SU-DHL-6 (cell line): Measurements from ENCODE around the gene RELL2.

Experiments
- H2AFZ ChIP-seq: fragments of 200-600 bp; sonication (generic); 2 replicates; pipeline ENCODE4 v1.6.1; 2014; ENCODE audit warnings: low read depth, mild to moderate bottlenecking, moderate library complexity, mixed read lengths, antibody characterized with exemption, low read length; ENCODE audit not compliant: severe bottlenecking
- H3F3A ChIP-seq: fragments of 200-600 bp; shearing (Covaris generic); 2 replicates; pipeline ENCODE4 v1.6.0; 2016; ENCODE audit warnings: antibody characterized with exemption, mild to moderate bottlenecking; ENCODE audit not compliant: insufficient read depth
- H3K27ac ChIP-seq: fragments of 200-600 bp; sonication (generic); 2 replicates; pipeline ENCODE4 v1.5.1; 2016; ENCODE audit warnings: low read depth, mild to moderate bottlenecking, low read length, moderate library complexity, mixed read lengths
- H3K27me3 ChIP-seq: fragments of 200-600 bp; sonication (generic), shearing (Covaris generic); 2 replicates; pipeline ENCODE4 v1.6.0; 2014; ENCODE audit warnings: mild to moderate bottlenecking, low read length
- H3K36me3 ChIP-seq: fragments of 200-600 bp; sonication (generic); 2 replicates; pipeline ENCODE4 v1.6.1; 2014; ENCODE audit warnings: mild to moderate bottlenecking, low read length, mixed read lengths
- H3K4me2 ChIP-seq: fragments of 300-600, 200-600 bp; shearing (Covaris generic), sonication (generic); 2 replicates; pipeline ENCODE4 v1.6.0; 2014; ENCODE audit warnings: low read length, low read depth, mild to moderate bottlenecking; ENCODE audit not compliant: poor library complexity, severe bottlenecking
- H3K4me3 ChIP-seq: fragments of 200-600 bp; sonication (generic); 2 replicates; pipeline ENCODE4 v1.5.1; 2014; ENCODE audit warnings: antibody characterized with exemption, low read length, mild to moderate bottlenecking, mixed read lengths; ENCODE audit not compliant: insufficient read depth, poor library complexity, severe bottlenecking
- H3K79me2 ChIP-seq: fragments of 200-600 bp; sonication (generic); 2 replicates; pipeline ENCODE4 v1.6.1; 2014; ENCODE audit warnings: mild to moderate bottlenecking, low read length, moderate library complexity; ENCODE audit not compliant: insufficient read depth
- H3K9ac ChIP-seq: fragments of 200-600 bp; sonication (generic); 2 replicates; pipeline ENCODE4 v1.7.0; 2014; ENCODE audit warnings: mild to moderate bottlenecking, low read length
- H3K9me2 ChIP-seq: fragments of 200-600 bp; sonication (generic); replicated peaks from 2 replicates; pipeline ENCODE4 v1.6.1; 2014; ENCODE audit warnings: low read length; ENCODE audit not compliant: insufficient read depth
- H3K9me3 ChIP-seq: fragments of 200-600 bp; sonication (generic); 2 replicates; pipeline ENCODE4 v1.6.1; 2014; ENCODE audit warnings: low read length, mixed read lengths; ENCODE audit not compliant: insufficient read depth
- H4K20me1 ChIP-seq: fragments of 200-600 bp; sonication (generic); 2 replicates; pipeline ENCODE4 v1.6.1; 2014; ENCODE audit warnings: low read depth, mild to moderate bottlenecking, antibody characterized with exemption, low read length, moderate library complexity, mixed read lengths
- EZH2phosphoT487 ChIP-seq: fragments of 200-600 bp; sonication (generic), shearing (Covaris generic); conservative IDR thresholded peaks from 2 replicates; pipeline ENCODE4 v1.6.1; 2018; ENCODE audit warnings: mild to moderate bottlenecking, antibody characterized with exemption, low read length, moderate library complexity, mixed read lengths
- TF ChIP-seq, protein P1 (sequence below): fragments of 200-600 bp; sonication (generic); IDR thresholded peaks from one replicate; pipeline ENCODE4 v1.5.1; 2017; ENCODE audit warnings: antibody characterized with exemption, mild to moderate bottlenecking, low read length, moderate library complexity; ENCODE audit not compliant: insufficient read depth, poor library complexity, severe bottlenecking

Gene RELL2

DNA sequence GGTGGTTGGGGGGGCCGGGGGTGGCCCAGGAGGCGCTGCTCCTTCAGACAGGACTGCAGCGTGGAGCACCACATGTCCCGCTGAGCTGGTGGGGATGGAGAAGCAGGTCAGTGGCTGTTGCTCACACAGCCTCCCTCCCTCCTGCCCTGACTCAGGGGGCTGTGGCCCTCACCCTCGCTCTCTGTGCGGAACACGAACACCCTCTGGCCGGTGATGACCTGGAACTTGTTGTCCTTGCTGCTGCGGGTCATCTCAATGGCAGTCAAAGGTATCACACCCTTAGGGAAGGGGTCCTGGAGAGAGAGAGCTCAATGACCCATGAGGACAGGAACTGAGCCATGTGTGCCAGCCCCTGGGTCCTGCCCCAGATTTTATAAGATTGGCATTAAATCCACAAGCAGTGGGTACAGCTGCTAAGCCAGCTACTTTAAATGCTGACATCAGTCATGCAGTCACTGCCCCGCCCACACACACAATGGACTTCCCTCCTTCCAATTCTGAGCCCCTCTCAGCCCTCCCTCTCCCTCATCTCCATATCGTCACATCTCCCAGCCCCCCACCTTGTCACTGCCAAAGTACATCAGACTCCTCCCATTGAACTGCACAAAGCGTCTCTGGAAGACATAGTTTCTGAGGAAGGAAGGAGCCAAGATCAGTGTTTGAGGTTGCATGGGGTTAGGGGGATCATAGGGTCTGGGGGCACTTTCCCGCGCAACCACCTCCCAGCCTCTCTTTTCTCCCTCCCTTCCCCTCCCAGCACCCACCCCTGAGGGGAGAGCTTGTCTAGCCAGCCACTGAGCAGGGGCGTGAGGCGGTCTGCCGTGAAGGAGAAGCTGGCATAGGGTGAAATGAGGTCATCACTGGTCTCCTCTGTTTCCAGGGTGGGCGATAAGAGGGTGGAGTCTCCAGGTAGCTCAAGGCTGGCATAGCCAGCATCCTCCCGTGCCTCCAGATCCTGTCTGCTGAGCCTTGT lies 36.3 kb downstream of the RELL2 start:
- Histone ChIP-seq H3K27me3 (no peaks in the 10 kb centered on the region), H3K9ac (no peak overlapping the region), H3K9me2 (no peaks in the 10 kb centered on the region), H2AFZ (no peak overlapping the region), H3K4me3 (no peak overlapping the region), H3K4me2 (no peak overlapping the region), H3K27ac (no peak overlapping the region), H3F3A (no peaks in the 10 kb centered on the region), H4K20me1 (no peaks in the 10 kb centered on the region), H3K79me2 (no peaks in the 10 kb centered on the region), H3K9me3 (no peaks in the 10 kb centered on the region), H3K36me3 (no peaks in the 10 kb centered on the region)
- TF ChIP-seq, protein P1, sequence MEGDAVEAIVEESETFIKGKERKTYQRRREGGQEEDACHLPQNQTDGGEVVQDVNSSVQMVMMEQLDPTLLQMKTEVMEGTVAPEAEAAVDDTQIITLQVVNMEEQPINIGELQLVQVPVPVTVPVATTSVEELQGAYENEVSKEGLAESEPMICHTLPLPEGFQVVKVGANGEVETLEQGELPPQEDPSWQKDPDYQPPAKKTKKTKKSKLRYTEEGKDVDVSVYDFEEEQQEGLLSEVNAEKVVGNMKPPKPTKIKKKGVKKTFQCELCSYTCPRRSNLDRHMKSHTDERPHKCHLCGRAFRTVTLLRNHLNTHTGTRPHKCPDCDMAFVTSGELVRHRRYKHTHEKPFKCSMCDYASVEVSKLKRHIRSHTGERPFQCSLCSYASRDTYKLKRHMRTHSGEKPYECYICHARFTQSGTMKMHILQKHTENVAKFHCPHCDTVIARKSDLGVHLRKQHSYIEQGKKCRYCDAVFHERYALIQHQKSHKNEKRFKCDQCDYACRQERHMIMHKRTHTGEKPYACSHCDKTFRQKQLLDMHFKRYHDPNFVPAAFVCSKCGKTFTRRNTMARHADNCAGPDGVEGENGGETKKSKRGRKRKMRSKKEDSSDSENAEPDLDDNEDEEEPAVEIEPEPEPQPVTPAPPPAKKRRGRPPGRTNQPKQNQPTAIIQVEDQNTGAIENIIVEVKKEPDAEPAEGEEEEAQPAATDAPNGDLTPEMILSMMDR: no peak
- no peak for TF ChIP-seq EZH2phosphoT487

DNA sequence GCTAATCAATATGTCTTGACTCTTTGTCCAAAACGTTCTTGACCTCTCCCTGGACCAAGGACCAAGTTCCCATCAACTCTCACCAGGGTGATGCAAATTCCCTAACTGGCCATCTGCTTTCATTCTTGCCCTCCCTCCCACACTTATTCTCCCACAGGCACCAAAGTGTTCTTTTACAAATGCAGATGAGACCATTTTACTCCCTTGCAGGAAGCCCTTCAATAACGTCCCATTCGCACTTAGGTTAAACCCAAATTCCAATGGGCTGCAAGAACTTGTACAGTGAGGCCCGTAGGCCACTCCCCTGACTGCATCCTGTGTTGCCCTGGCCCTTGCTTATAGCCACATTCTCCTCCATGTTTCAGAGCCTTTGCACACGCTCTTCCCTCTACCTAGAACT lies 38.0 kb downstream of the RELL2 start:
- no peak overlapping the region for H2AFZ ChIP-seq
- H3K27ac ChIP-seq: no peak overlapping the region
- no peak overlapping the region for H3K4me3 ChIP-seq
- no peaks in the 10 kb centered on the region for H3K9me3 ChIP-seq
- no peaks in the 10 kb centered on the region for H3K27me3 ChIP-seq
- H4K20me1 ChIP-seq: no peaks in the 10 kb centered on the region
- TF ChIP-seq EZH2phosphoT487: no peak
- TF ChIP-seq, protein P1: no peak
- H3F3A ChIP-seq: no peaks in the 10 kb centered on the region
- H3K4me2 ChIP-seq: no peak overlapping the region
- H3K79me2 ChIP-seq: no peaks in the 10 kb centered on the region
- no peaks in the 10 kb centered on the region for H3K9me2 ChIP-seq
- no peaks in the 10 kb centered on the region for H3K36me3 ChIP-seq
- H3K9ac ChIP-seq: no peak overlapping the region

DNA sequence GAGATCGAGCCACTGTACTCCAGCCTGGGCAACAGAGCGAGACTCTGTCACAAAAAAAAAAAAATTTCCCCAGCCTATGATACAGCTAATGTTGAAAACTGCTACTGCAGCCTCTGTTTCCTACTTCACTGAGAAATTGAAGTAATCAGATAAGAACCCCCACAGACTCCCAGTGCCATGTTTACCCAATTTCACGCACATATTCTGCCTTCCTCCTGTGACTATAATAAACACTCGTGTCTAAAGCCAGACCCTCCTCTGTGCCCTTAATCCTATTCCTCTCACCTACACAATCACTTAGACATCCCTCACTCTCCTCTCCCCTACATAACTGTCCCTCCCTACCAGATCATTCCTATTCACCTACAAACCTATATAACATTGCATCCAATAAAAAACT lies 38.9 kb downstream of the RELL2 start:
- H3K9ac ChIP-seq: no peak overlapping the region
- H3K79me2 ChIP-seq: no peaks in the 10 kb centered on the region
- H3K4me3 ChIP-seq: no peak overlapping the region
- H4K20me1 ChIP-seq: no peaks in the 10 kb centered on the region
- no peaks in the 10 kb centered on the region for H3K9me3 ChIP-seq
- no peak for TF ChIP-seq EZH2phosphoT487
- TF ChIP-seq, protein P1: no peak
- H3K9me2 ChIP-seq: no peaks in the 10 kb centered on the region
- H2AFZ ChIP-seq: no peak overlapping the region
- no peaks in the 10 kb centered on the region for H3K36me3 ChIP-seq
- H3K27ac ChIP-seq: no peak overlapping the region
- H3F3A ChIP-seq: no peaks in the 10 kb centered on the region
- H3K4me2 ChIP-seq: no peak overlapping the region
- no peaks in the 10 kb centered on the region for H3K27me3 ChIP-seq
